Spinal cord (tissue), 10 donors: ENCODE data around the gene ENTPD8. TPM values are rescaled to one million over a fixed set of nuclear protein-coding genes. Genes with fewer than 3 reads are reported as not detected.
A peak's percentile ranks its signal among the peaks of the same experiment; 100 is the strongest.
"Not testable (repeated sequence)": the region's sequence is repeated elsewhere in the genome, so short reads cannot be mapped to it uniquely, and the experiment has no call there.

Experiments used
- DNase-seq, 6 donors: peaks; one replicate each; pipeline versions ENCODE4 v3.0.0 to v3.0.0-alpha.2; 2013 to 2015; ENCODE audit warnings: low spot score in 6 of 6, low read depth in 4 of 6
- H3K27ac ChIP-seq: one replicate; pipeline ENCODE4 v1.5.1; 2013; ENCODE audit warnings: low read depth, low read length, control low read depth
- H3K27me3 ChIP-seq: one replicate; pipeline ENCODE4 v1.6.1; 2013; ENCODE audit warnings: low read length; ENCODE audit not compliant: control insufficient read depth, insufficient read depth
- H3K36me3 ChIP-seq: one replicate; pipeline ENCODE4 v1.6.1; 2013; ENCODE audit warnings: low read length; ENCODE audit not compliant: control insufficient read depth, insufficient read depth
- H3K4me1 ChIP-seq: one replicate; pipeline ENCODE4 v1.6.1; 2013; ENCODE audit warnings: low read length; ENCODE audit not compliant: control insufficient read depth, insufficient read depth
- H3K4me3 ChIP-seq: one replicate; pipeline ENCODE4 v1.5.1; 2013; ENCODE audit warnings: low read depth, low read length, control low read depth
- H3K9me3 ChIP-seq: one replicate; pipeline ENCODE4 v1.6.1; 2013; ENCODE audit warnings: low read length; ENCODE audit not compliant: control insufficient read depth, insufficient read depth
- WGBS: methylation state at CpG from one replicate; pipeline ENCODE4 v1.1.5; 2013; ENCODE audit warnings: missing lambda C conversion rate; ENCODE audit not compliant: insufficient coverage; 5-methylcytosine and 5-hydroxymethylcytosine counted together
- polyA plus RNA-seq, 2 donors: library from polyadenylated mRNA; unstranded; fragments of 120-200 nt; gene quantifications; one replicate each; pipeline ENCODE4 v1.2.1, GENCODE V29; 2013; ENCODE audit not compliant: insufficient read length in 2 of 2
- total RNA-seq, 2 donors: library from RNA; depleted of rRNA in 1 of 2; stranded (reverse); fragments of 120-200 nt in 1 of 2; fragments of >200 nt in 1 of 2; gene quantifications; one replicate each; pipeline versions ENCODE4 v1.2.3 to v1.2.4, GENCODE V29; 2013 to 2014
- donor health status: healthy.

The ENTPD8 gene
- total and polyA plus RNA-seq, 4 donors = 0.39 to 1.1 (median 0.90) TPM; not detected in 1

- H3K4me1 ChIP-seq = peaks cover 77% of the 10 kb centered on the region
- WGBS = 74% methylated on average over 43 of the region's 43 CpGs
- no peaks in the 10 kb centered on the region for H3K27me3 ChIP-seq
- H3K27ac ChIP-seq = peak overlapping the region; percentile 2
- DNase-seq = no peak
- no peaks in the 10 kb centered on the region for H3K9me3 ChIP-seq
- H3K4me3 ChIP-seq = peak overlapping the region; percentile 24
- peaks cover 92% of the 10 kb centered on the region for H3K36me3 ChIP-seq
Measured at GRCh38 chr9:137452761-137453642, 11.8 kb upstream of the ENTPD8 start.

GRCh38 chr9:137452006-137452760, 11.0 kb upstream of the ENTPD8 start:
- peaks cover 77% of the 10 kb centered on the region for H3K4me1 ChIP-seq
- DNase-seq = no peak
- peaks cover 92% of the 10 kb centered on the region for H3K36me3 ChIP-seq
- H3K27me3 ChIP-seq = no peaks in the 10 kb centered on the region
- H3K9me3 ChIP-seq = no peaks in the 10 kb centered on the region
- H3K4me3 ChIP-seq = no peak overlapping the region
- H3K27ac ChIP-seq = no peak overlapping the region
- 89% methylated on average over 17 of the region's 17 CpGs for WGBS

GRCh38 chr9:137451264-137452005, 10.3 kb upstream of the ENTPD8 start:
- DNase-seq, H3K27me3 ChIP-seq, H3K27ac ChIP-seq, H3K4me3 ChIP-seq, H3K9me3 ChIP-seq: not testable (repeated sequence)
- H3K4me1 ChIP-seq = peaks cover 77% of the 10 kb centered on the region
- 98% methylated on average over 7 of the region's 31 CpGs for WGBS
- peaks cover 89% of the 10 kb centered on the region for H3K36me3 ChIP-seq

- Histone ChIP-seq H3K4me1 (peaks cover 77% of the 10 kb centered on the region), H3K36me3 (peaks cover 82% of the 10 kb centered on the region)
- H3K9me3 ChIP-seq, H3K27me3 ChIP-seq, H3K4me3 ChIP-seq, H3K27ac ChIP-seq, DNase-seq: not testable (repeated sequence)
- WGBS = no CpG with 5 or more reads among the region's 24 CpGs
Measured at GRCh38 chr9:137450539-137451222, 9.5 kb upstream of the ENTPD8 start.

- Histone ChIP-seq H3K4me1 (peaks cover 77% of the 10 kb centered on the region), H3K27ac (no peak overlapping the region), H3K4me3 (no peak overlapping the region), H3K36me3 (peaks cover 75% of the 10 kb centered on the region), H3K9me3 (no peaks in the 10 kb centered on the region), H3K27me3 (no peaks in the 10 kb centered on the region)
- 74% methylated on average over 9 of the region's 18 CpGs for WGBS
- DNase-seq = no peak
Measured at GRCh38 chr9:137449931-137450538, 8.9 kb upstream of the ENTPD8 start.

GRCh38 chr9:137449081-137449844, 8.1 kb upstream of the ENTPD8 start:
- no peak overlapping the region for H3K4me3 ChIP-seq
- peaks cover 70% of the 10 kb centered on the region for H3K4me1 ChIP-seq
- no peak for DNase-seq
- H3K9me3 ChIP-seq = no peaks in the 10 kb centered on the region
- H3K27me3 ChIP-seq = no peaks in the 10 kb centered on the region
- peaks cover 68% of the 10 kb centered on the region for H3K36me3 ChIP-seq
- WGBS = 86% methylated on average over 35 of the region's 36 CpGs
- peak overlapping the region; percentile 49 for H3K27ac ChIP-seq

- no peaks in the 10 kb centered on the region for H3K27me3 ChIP-seq
- no peak overlapping the region for H3K4me3 ChIP-seq
- H3K27ac ChIP-seq = peak overlapping the region; percentile 57
- H3K4me1 ChIP-seq = peaks cover 65% of the 10 kb centered on the region
- H3K36me3 ChIP-seq = peaks cover 63% of the 10 kb centered on the region
- no peak for DNase-seq
- WGBS = 72% methylated on average over 14 of the region's 16 CpGs
- no peaks in the 10 kb centered on the region for H3K9me3 ChIP-seq
Measured at GRCh38 chr9:137448602-137448962, 7.4 kb upstream of the ENTPD8 start.

GRCh38 chr9:137447722-137448601, 6.8 kb upstream of the ENTPD8 start:
- WGBS = 38% methylated on average over 27 of the region's 27 CpGs
- Histone ChIP-seq H3K27ac (peak overlapping the region; percentile 57), H3K4me1 (peaks cover 58% of the 10 kb centered on the region), H3K36me3 (peaks cover 57% of the 10 kb centered on the region), H3K9me3 (no peaks in the 10 kb centered on the region), H3K4me3 (no peak overlapping the region), H3K27me3 (peaks cover 3% of the 10 kb centered on the region)
- peak in 2 of 6 donors; percentile 59 to 75 for DNase-seq
